B cell (primary cell): Measurements from ENCODE around the gene GSTA4. TPM values are rescaled to one million over a fixed set of nuclear protein-coding genes. Genes with fewer than 3 reads are reported as not detected.

Experiments used
- ATAC-seq: fragments of 200-7000 bp; cut with Tn5 transposase; one replicate; pipeline ENCODE4 v1.10.0; 2021; ENCODE audit warnings: low read depth, mild to moderate bottlenecking, moderate number of reproducible peaks, moderate library complexity
- CTCF ChIA-PET: fragments of 350-600 bp; sonication (Branson Sonifier 250); formaldehyde crosslinking; loops from one replicate; lab custom pipeline; 2021; ENCODE audit warnings: antibody characterized with exemption, inconsistent platforms; lab: Charles Lee
- POLR2A ChIA-PET: fragments of 350-600 bp; sonication (Branson Sonifier 250); formaldehyde crosslinking; loops from one replicate; lab custom pipeline; 2021; ENCODE audit warnings: antibody characterized with exemption; lab: Charles Lee
- DNase-seq: peaks from one replicate; pipeline ENCODE4 v3.0.0; 2013
- H2AFZ ChIP-seq: 2 replicates; pipeline ENCODE4 v1.6.1; 2012; ENCODE audit warnings: mild to moderate bottlenecking, low read depth, low read length; ENCODE audit not compliant: insufficient read depth, poor library complexity, severe bottlenecking
- H3K27ac ChIP-seq, 2 donors: 1 replicate in 1 of 2; 2 replicates in 1 of 2; pipeline ENCODE4 v1.5.1; 2012 to 2013; ENCODE audit warnings: low read length in 2 of 2, mild to moderate bottlenecking in 2 of 2, moderate library complexity in 1 of 2
- H3K27me3 ChIP-seq, 4 experiments: fragments of 200-600 bp in 1 of 4; sonication (generic) in 1 of 4; replicated peaks in 1 of 4; 1 replicate in 2 of 4; 2 replicates in 2 of 4; pipeline versions ENCODE4 v1.6.1 to v1.7.0; 2013 to 2016; ENCODE audit warnings: low read length in 3 of 4, mild to moderate bottlenecking in 2 of 4, mixed read lengths in 1 of 4, moderate library complexity in 1 of 4; ENCODE audit not compliant: insufficient read depth in 4 of 4, control insufficient read depth in 3 of 4; ENCODE audit errors: control extremely low read depth in 1 of 4
- H3K36me3 ChIP-seq, 2 experiments: replicated peaks in 1 of 2; 1 replicate in 1 of 2; 2 replicates in 1 of 2; pipeline versions ENCODE4 v1.6.1 to v1.7.1; 2013; ENCODE audit warnings: low read length in 1 of 2; ENCODE audit not compliant: insufficient read depth in 2 of 2, control insufficient read depth in 1 of 2; ENCODE audit errors: control extremely low read depth in 1 of 2, extremely low read depth in 1 of 2
- H3K4me1 ChIP-seq, 2 donors: fragments of 200-600 bp in 1 of 2; sonication (generic) in 1 of 2; 1 replicate in 1 of 2; 2 replicates in 1 of 2; pipeline versions ENCODE4 v1.5.1 to v1.6.1; 2013 to 2017; ENCODE audit warnings: low read length in 2 of 2; ENCODE audit not compliant: control insufficient read depth in 2 of 2, insufficient read depth in 2 of 2
- H3K4me2 ChIP-seq: replicated peaks from 2 replicates; pipeline ENCODE3; 2012; ENCODE audit warnings: mild to moderate bottlenecking, low read depth, low read length; ENCODE audit not compliant: poor library complexity, severe bottlenecking
- H3K4me3 ChIP-seq, 5 experiments: fragments of 200-600 bp in 1 of 5; sonication (generic) in 1 of 5; 1 replicate in 3 of 5; 2 replicates in 2 of 5; pipeline versions ENCODE4 v1.5.1 to v1.7.0; 2011 to 2016; ENCODE audit warnings: low read length in 4 of 5, mild to moderate bottlenecking in 4 of 5, low read depth in 2 of 5, control low read depth in 1 of 5, moderate library complexity in 1 of 5; ENCODE audit not compliant: insufficient read depth in 1 of 5; ENCODE audit errors: control extremely low read depth in 1 of 5, extremely low read depth in 1 of 5
- H3K79me2 ChIP-seq: fragments of 200-600 bp; sonication (generic); one replicate; pipeline ENCODE4 v1.6.0; 2016; ENCODE audit warnings: low read length; ENCODE audit not compliant: control insufficient read depth, insufficient read depth
- H3K9ac ChIP-seq: fragments of 200-600 bp; sonication (generic); 2 replicates; pipeline ENCODE4 v1.6.1; 2017; ENCODE audit warnings: mild to moderate bottlenecking, low read length, moderate library complexity
- H3K9me3 ChIP-seq, 3 donors: one replicate each; pipeline versions ENCODE4 v1.6.1 to v1.7.1; 2013; ENCODE audit warnings: low read length in 2 of 3; ENCODE audit not compliant: control insufficient read depth in 2 of 3, insufficient read depth in 1 of 3; ENCODE audit errors: control extremely low read depth in 1 of 3
- H4K20me1 ChIP-seq: 2 replicates; pipeline ENCODE4 v1.6.0; 2012; ENCODE audit warnings: mild to moderate bottlenecking, low read length; ENCODE audit not compliant: insufficient read depth, control insufficient read depth, poor library complexity, severe bottlenecking
- H3K27ac Mint-ChIP-seq: one replicate; pipeline ENCODE4 v1.8.0; 2021; ENCODE audit warnings: mixed read lengths
- H3K27me3 Mint-ChIP-seq: one replicate; pipeline ENCODE4 v1.8.0; 2021; ENCODE audit warnings: mixed read lengths
- H3K4me1 Mint-ChIP-seq: one replicate; pipeline ENCODE4 v1.8.0; 2021; ENCODE audit warnings: mixed read lengths
- H3K4me3 Mint-ChIP-seq: one replicate; pipeline ENCODE4 v1.8.0; 2021; ENCODE audit warnings: mixed read lengths
- H3K9me3 Mint-ChIP-seq: one replicate; pipeline ENCODE4 v1.8.0; 2022; ENCODE audit warnings: mixed read lengths; ENCODE audit not compliant: insufficient read depth
- CTCF ChIP-seq: fragments of 200-600 bp; IDR thresholded peaks from one replicate; pipeline ENCODE4 v1.8.0; 2022; ENCODE audit warnings: antibody characterized with exemption, mild to moderate bottlenecking
- EZH2 ChIP-seq: IDR thresholded peaks from 2 replicates; pipeline ENCODE4 v1.6.1; 2012; ENCODE audit warnings: borderline replicate concordance, low read depth, mild to moderate bottlenecking, moderate library complexity, low read length; ENCODE audit not compliant: insufficient read depth, poor library complexity, severe bottlenecking
- WGBS: methylation state at CpG from one replicate; pipeline ENCODE4 v1.1.5; 2013; ENCODE audit warnings: missing lambda C conversion rate; ENCODE audit not compliant: insufficient coverage; 5-methylcytosine and 5-hydroxymethylcytosine counted together
- intact Hi-C: fragments of 100-400 bp; cut with micrococcal nuclease; formaldehyde crosslinking; loops from one replicate; pipeline ENCODE4 v1.10.0; 2022
- polyA plus RNA-seq: library from polyadenylated mRNA; depleted of rRNA; stranded (reverse); fragments of >200 nt; gene quantifications from 2 replicates; pipeline ENCODE4 v1.2.3, GENCODE V29; 2012
- total RNA-seq, 2 donors: library from RNA; stranded (reverse); fragments of 120-200 nt in 1 of 2; gene quantifications; 1 replicate in 1 of 2; 2 replicates in 1 of 2; pipeline versions ENCODE4 v1.2.3 to v1.2.4, GENCODE V29; 2013 to 2022

The GSTA4 gene
- total and polyA plus RNA-seq, 2 donors (not counting 1 experiment from before 2014, with no cell fraction given): 1.7 to 4.9 TPM

- Histone ChIP-seq H3K4me1 (peaks cover 41 to 49% of the 10 kb centered on the region in 2 donors), H3K9ac (no peak overlapping the region), H3K4me2 (no peak overlapping the region), H3K27me3 (no peaks in the 10 kb centered on the region), H3K4me3 (no peak overlapping the region), H3K79me2 (no peaks in the 10 kb centered on the region), H4K20me1 (no peaks in the 10 kb centered on the region), H2AFZ (no peak overlapping the region), H3K27ac (no peak overlapping the region), H3K9me3 (no peaks in the 10 kb centered on the region), H3K36me3 (no peaks in the 10 kb centered on the region)
- ChIA-PET CTCF (interaction anchor here (1.4 kb wide), 1 partner anchor 13 kb away, joined by 4 read pairs; no protein-coding TSS in a partner anchor), POLR2A (no interaction called here)
- no peak overlapping the region for H3K4me3 Mint-ChIP-seq
- TF ChIP-seq CTCF (no peak), EZH2 (no peak)
- H3K27me3 Mint-ChIP-seq: no peaks in the 10 kb centered on the region
- no peaks in the 10 kb centered on the region for H3K9me3 Mint-ChIP-seq
- intact Hi-C loops: no loop called here
- DNase-seq (no peak), ATAC-seq (no peak)
- H3K27ac Mint-ChIP-seq: no peak overlapping the region
- H3K4me1 Mint-ChIP-seq: peaks cover 41% of the 10 kb centered on the region
Measured at GRCh38 chr6:52981222-52981900, 13.7 kb downstream of the GSTA4 start.

GRCh38 chr6:52976591-52977035 lies 18.5 kb downstream of the GSTA4 start:
- ATAC-seq (peak; percentile 43), DNase-seq (no peak)
- Mint-ChIP-seq H3K4me3 (no peak overlapping the region), H3K4me1 (peaks cover 19% of the 10 kb centered on the region), H3K27ac (no peak overlapping the region), H3K9me3 (no peaks in the 10 kb centered on the region), H3K27me3 (no peaks in the 10 kb centered on the region)
- no peak overlapping the region for H3K9ac ChIP-seq
- CTCF ChIA-PET: no interaction called here
- no peaks in the 10 kb centered on the region for H3K27me3 ChIP-seq
- POLR2A ChIA-PET: no interaction called here
- H3K79me2 ChIP-seq: no peaks in the 10 kb centered on the region
- peaks cover 8 to 23% of the 10 kb centered on the region in 2 donors for H3K4me1 ChIP-seq
- TF ChIP-seq EZH2 (no peak), CTCF (no peak)
- no peaks in the 10 kb centered on the region for H3K36me3 ChIP-seq
- no peaks in the 10 kb centered on the region for H3K9me3 ChIP-seq
- no peaks in the 10 kb centered on the region for H4K20me1 ChIP-seq
- H3K4me2 ChIP-seq: peak overlapping the region; percentile 35
- no peak overlapping the region for H3K4me3 ChIP-seq
- peak overlapping the region in 1 of 2 donors; percentile 41 for H3K27ac ChIP-seq
- peak overlapping the region; percentile 66 for H2AFZ ChIP-seq
- intact Hi-C loops: no loop called here
- WGBS: no CpG with 5 or more reads among the region's 3 CpGs
